Mesendoderm (in vitro differentiated cells): ENCODE data around the gene U2AF1.
"Not testable (repeated sequence)": the region's sequence is repeated elsewhere in the genome, so short reads cannot be mapped to it uniquely, and the experiment has no call there.

Source experiments
- DNase-seq: peaks from one replicate; pipeline ENCODE4 v3.0.0; 2013
- H2AK5ac ChIP-seq: 2 replicates; pipeline ENCODE4 v1.6.1; 2013; ENCODE audit warnings: low read length, inconsistent platforms
- H2BK120ac ChIP-seq: 2 replicates; pipeline ENCODE4 v1.6.1; 2013; ENCODE audit warnings: low read depth, mild to moderate bottlenecking, low read length, moderate library complexity, mixed read lengths
- H2BK15ac ChIP-seq: replicated peaks from 2 replicates; pipeline ENCODE4 v1.6.1; 2013; ENCODE audit warnings: low read depth, mild to moderate bottlenecking, moderate library complexity
- H2BK5ac ChIP-seq: 2 replicates; pipeline ENCODE4 v1.6.1; 2013; ENCODE audit warnings: low read length, inconsistent platforms
- H3K18ac ChIP-seq: 2 replicates; pipeline ENCODE4 v1.6.1; 2013; ENCODE audit warnings: mild to moderate bottlenecking, low read length, mixed read lengths
- H3K23ac ChIP-seq: one replicate; pipeline ENCODE4 v1.6.1; 2013; ENCODE audit warnings: low read length
- H3K27ac ChIP-seq: 2 replicates; pipeline ENCODE4 v1.5.1; 2013; ENCODE audit warnings: low read depth, mild to moderate bottlenecking, inconsistent platforms, low read length, moderate library complexity
- H3K27me3 ChIP-seq: 2 replicates; pipeline ENCODE4 v1.6.1; 2013; ENCODE audit warnings: low read length, control low read depth, mild to moderate bottlenecking, inconsistent platforms; ENCODE audit not compliant: insufficient read depth, poor library complexity
- H3K36me3 ChIP-seq: 2 replicates; pipeline ENCODE4 v1.6.1; 2013; ENCODE audit warnings: low read length, inconsistent platforms; ENCODE audit not compliant: control insufficient read depth, insufficient read depth
- H3K4ac ChIP-seq: one replicate; pipeline ENCODE4 v1.6.1; 2013; ENCODE audit warnings: low read depth, mild to moderate bottlenecking, low read length, moderate library complexity
- H3K4me1 ChIP-seq: 2 replicates; pipeline ENCODE4 v1.6.1; 2013; ENCODE audit warnings: low read depth, low read length, inconsistent platforms; ENCODE audit not compliant: control insufficient read depth
- H3K4me2 ChIP-seq: 2 replicates; pipeline ENCODE4 v1.6.1; 2013; ENCODE audit warnings: low read length
- H3K4me3 ChIP-seq: 2 replicates; pipeline ENCODE4 v1.5.1; 2013; ENCODE audit warnings: mild to moderate bottlenecking, low read length
- H3K56ac ChIP-seq: one replicate; pipeline ENCODE4 v1.6.1; 2013; ENCODE audit warnings: low read length
- H3K79me1 ChIP-seq: 2 replicates; pipeline ENCODE4 v1.6.1; 2013; ENCODE audit warnings: low read length, inconsistent platforms
- H3K79me2 ChIP-seq: 2 replicates; pipeline ENCODE4 v1.6.1; 2013; ENCODE audit warnings: mild to moderate bottlenecking, low read length; ENCODE audit not compliant: control insufficient read depth, insufficient read depth
- H3K9ac ChIP-seq: 2 replicates; pipeline ENCODE4 v1.6.1; 2013; ENCODE audit warnings: low read length, inconsistent platforms
- H4K5ac ChIP-seq: one replicate; pipeline ENCODE4 v1.6.1; 2013; ENCODE audit warnings: low read length
- H4K8ac ChIP-seq: one replicate; pipeline ENCODE4 v1.6.1; 2013; ENCODE audit warnings: low read depth, mild to moderate bottlenecking, control low read depth, low read length, moderate library complexity
- WGBS: extraction: QIAGEN DNeasy Blood & Tissue Kit; methylation state at CpG from one replicate; pipeline ENCODE4 v1.1.7; 2013; ENCODE audit warnings: low lambda C conversion rate, missing lambda C conversion rate; ENCODE audit not compliant: insufficient coverage; ENCODE audit errors: extremely low coverage; 5-methylcytosine and 5-hydroxymethylcytosine counted together

Gene U2AF1

GRCh38 chr21:43068065-43068464 is 39.3 kb downstream of the U2AF1 start:
- not testable (repeated sequence) for H2BK15ac ChIP-seq, DNase-seq, H4K5ac ChIP-seq, H3K56ac ChIP-seq, H3K9ac ChIP-seq, H2AK5ac ChIP-seq, H3K79me2 ChIP-seq, H3K4me3 ChIP-seq, H4K8ac ChIP-seq, H3K79me1 ChIP-seq, H3K4me1 ChIP-seq, H3K23ac ChIP-seq, H3K36me3 ChIP-seq, H2BK120ac ChIP-seq, H3K4me2 ChIP-seq, H3K27ac ChIP-seq, H3K27me3 ChIP-seq, H3K4ac ChIP-seq, H2BK5ac ChIP-seq, H3K18ac ChIP-seq
- no CpG with 5 or more reads among the region's 12 CpGs for WGBS

GRCh38 chr21:43066690-43067089 is 40.7 kb downstream of the U2AF1 start:
- H3K27ac ChIP-seq, H3K4me3 ChIP-seq, H2BK5ac ChIP-seq, H3K79me1 ChIP-seq, H3K36me3 ChIP-seq, DNase-seq, H3K4me1 ChIP-seq, H2BK120ac ChIP-seq, H3K79me2 ChIP-seq, H2AK5ac ChIP-seq, H4K5ac ChIP-seq, H3K27me3 ChIP-seq, H3K56ac ChIP-seq, H3K23ac ChIP-seq, H3K18ac ChIP-seq, H2BK15ac ChIP-seq, H3K4me2 ChIP-seq, H4K8ac ChIP-seq, H3K4ac ChIP-seq, H3K9ac ChIP-seq: not testable (repeated sequence)
- no CpG with 5 or more reads among the region's 12 CpGs for WGBS

- not testable (repeated sequence) for H2BK15ac ChIP-seq, H2BK5ac ChIP-seq, H3K4ac ChIP-seq, H3K4me3 ChIP-seq, H3K79me2 ChIP-seq, H3K18ac ChIP-seq, H4K8ac ChIP-seq, H2BK120ac ChIP-seq, H3K27ac ChIP-seq, H4K5ac ChIP-seq, H3K36me3 ChIP-seq, H3K56ac ChIP-seq, H3K27me3 ChIP-seq, H2AK5ac ChIP-seq, H3K23ac ChIP-seq, DNase-seq, H3K4me2 ChIP-seq, H3K4me1 ChIP-seq, H3K79me1 ChIP-seq, H3K9ac ChIP-seq
- no CpG with 5 or more reads among the region's 30 CpGs for WGBS
These were observed 41.4 kb downstream of the U2AF1 start for GRCh38 chr21:43065991-43066390.

GRCh38 chr21:43064265-43064917 is 43.0 kb downstream of the U2AF1 start:
- H3K9ac ChIP-seq, H3K4me3 ChIP-seq, H4K8ac ChIP-seq, H3K18ac ChIP-seq, H3K79me1 ChIP-seq, H3K27ac ChIP-seq, H2BK5ac ChIP-seq, H3K4me1 ChIP-seq, DNase-seq, H3K4ac ChIP-seq, H3K56ac ChIP-seq, H4K5ac ChIP-seq, H3K4me2 ChIP-seq, H3K79me2 ChIP-seq, H3K27me3 ChIP-seq, H2AK5ac ChIP-seq, H3K23ac ChIP-seq, H3K36me3 ChIP-seq, H2BK120ac ChIP-seq, H2BK15ac ChIP-seq: not testable (repeated sequence)
- WGBS = no CpG with 5 or more reads among the region's 22 CpGs

- WGBS = no CpG with 5 or more reads among the region's 28 CpGs
- H3K79me1 ChIP-seq, H2BK5ac ChIP-seq: not testable (repeated sequence)
These were observed 44.3 kb downstream of the U2AF1 start for GRCh38 chr21:43062955-43063664.

More at GRCh38 chr21:43062955-43063664, 44.3 kb downstream of the U2AF1 start:
- H3K4me2 ChIP-seq, DNase-seq, H3K27me3 ChIP-seq, H3K18ac ChIP-seq, H2BK15ac ChIP-seq, H3K4me1 ChIP-seq, H3K79me2 ChIP-seq, H3K4me3 ChIP-seq, H4K8ac ChIP-seq, H3K4ac ChIP-seq, H3K27ac ChIP-seq, H3K9ac ChIP-seq, H2BK120ac ChIP-seq, H4K5ac ChIP-seq, H3K56ac ChIP-seq, H3K23ac ChIP-seq, H2AK5ac ChIP-seq, H3K36me3 ChIP-seq: not testable (repeated sequence)
